ENCODE results near the gene MRPL24.

- TF ChIP-seq CTCF (IDR thresholded peaks at IDR 0.05; ENCODE audit: low read depth, low read length) = no peak
- TF ChIP-seq EZH2phosphoT487 (IDR thresholded peaks at IDR 0.05; ENCODE audit: low read depth) = no peak
These were observed 12.8 kb downstream of the MRPL24 start, which contains the start of gene METTL25B for GRCh38 chr1:156727926-156728598.
